Activated T-cell treated with anti-CD3 and anti-CD28 coated beads, Interleukin-2, amount 50 U/mL, for 72 hours (primary cell): ENCODE results near the gene DCAF17. TPM values are rescaled to one million over a fixed set of nuclear protein-coding genes. Genes with fewer than 3 reads are reported as not detected.

Experiments used
- ATAC-seq, 2 donors: fragments of 150-1000 bp; cut with Tn5 transposase; replicated peaks in 1 of 2; 2 replicates each; pipeline ENCODE4 v1.10.0; 2021; ENCODE audit warnings: moderate library complexity in 2 of 2, mild to moderate bottlenecking in 1 of 2
- DNase-seq, 2 donors: peaks; one replicate each; pipeline ENCODE4 v3.0.0; 2021 to 2022; ENCODE audit warnings: mixed read lengths in 1 of 2
- H3K27ac Mint-ChIP-seq: one replicate; pipeline ENCODE4 v1.8.0; 2022; ENCODE audit warnings: mild to moderate bottlenecking, moderate library complexity, mixed read lengths
- H3K27me3 Mint-ChIP-seq: one replicate; pipeline ENCODE4 v1.8.0; 2022; ENCODE audit warnings: low read depth, mixed read lengths
- H3K36me3 Mint-ChIP-seq, 2 donors: one replicate each; pipeline ENCODE4 v1.8.0; 2022; ENCODE audit warnings: mixed read lengths in 2 of 2, mild to moderate bottlenecking in 1 of 2; ENCODE audit not compliant: insufficient read depth in 2 of 2
- H3K4me1 Mint-ChIP-seq: one replicate; pipeline ENCODE4 v1.8.0; 2022; ENCODE audit warnings: low read depth, mixed read lengths
- H3K4me3 Mint-ChIP-seq, 2 donors: one replicate each; pipeline ENCODE4 v1.8.0; 2022; ENCODE audit warnings: mild to moderate bottlenecking in 2 of 2, mixed read lengths in 2 of 2, moderate library complexity in 2 of 2
- H3K9me3 Mint-ChIP-seq, 2 donors: one replicate each; pipeline ENCODE4 v1.8.0; 2022; ENCODE audit warnings: mixed read lengths in 2 of 2
- total RNA-seq, 2 donors: library from RNA; stranded (reverse); gene quantifications; one replicate each; pipeline ENCODE4 v1.2.3, GENCODE V29; 2022

Gene DCAF17
- total RNA-seq, 2 donors from 2014 or later: 21.9 to 35.1 TPM

DNA sequence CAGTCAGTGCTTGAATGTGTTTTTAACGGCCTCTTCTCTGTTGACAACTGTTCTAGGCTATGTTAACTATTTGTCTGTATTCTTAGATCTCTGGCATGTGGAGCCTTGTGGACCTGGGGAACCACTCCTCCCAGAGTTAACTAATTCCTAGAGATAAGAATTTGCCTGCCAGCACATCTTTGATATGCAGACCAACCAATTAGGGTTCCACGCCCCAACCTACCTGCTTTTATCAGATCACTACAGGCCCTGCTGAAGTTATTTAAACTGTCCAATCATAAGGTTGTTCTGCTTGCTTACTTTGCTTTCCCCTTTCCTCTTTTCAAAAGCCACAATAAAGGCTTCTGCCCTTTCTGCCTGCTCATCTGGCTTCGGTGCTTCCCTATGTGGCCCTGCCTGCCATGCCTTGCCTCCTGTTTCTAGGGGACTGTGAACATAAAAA lies 79.7 kb downstream of the DCAF17 start:
- H3K4me1 Mint-ChIP-seq: peaks cover 5% of the 10 kb centered on the region
- DNase-seq: no peak
- no peak overlapping the region for H3K27ac Mint-ChIP-seq
- H3K36me3 Mint-ChIP-seq: no peaks in the 10 kb centered on the region
- no peaks in the 10 kb centered on the region for H3K9me3 Mint-ChIP-seq
- peaks cover 2% of the 10 kb centered on the region for H3K27me3 Mint-ChIP-seq
- H3K4me3 Mint-ChIP-seq: no peak overlapping the region
- ATAC-seq: no peak

DNA sequence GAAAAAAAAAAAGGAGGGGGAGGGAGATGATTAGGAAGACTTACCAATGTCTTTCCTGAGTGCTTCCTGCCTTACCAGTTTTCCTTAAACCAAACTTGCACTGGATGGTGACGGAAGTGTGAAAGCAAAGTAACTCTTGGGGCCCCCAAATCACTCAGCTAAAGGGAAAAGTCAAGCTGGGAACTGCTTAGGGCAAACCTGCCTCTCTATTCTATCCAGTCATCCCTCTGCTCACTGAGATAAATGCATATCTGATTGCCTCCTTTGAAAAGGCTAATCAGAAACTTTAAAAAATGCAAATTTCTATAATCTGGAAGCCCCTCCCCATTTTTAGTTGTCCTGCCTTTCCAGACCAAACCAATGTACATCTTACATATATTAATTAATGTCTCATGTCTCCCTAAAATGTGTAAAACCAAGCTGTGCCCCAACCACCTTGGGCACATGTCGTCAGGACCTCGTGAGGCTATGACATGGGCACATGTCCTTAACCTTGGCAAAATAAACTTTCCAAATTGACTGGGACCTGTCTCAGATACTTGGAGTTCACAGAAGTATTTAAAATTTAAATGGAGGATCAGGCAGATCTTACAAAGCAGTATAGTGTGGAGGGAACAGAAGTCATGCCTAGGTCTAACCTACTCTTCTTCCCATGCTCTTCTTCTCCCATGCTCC lies 81.0 kb downstream of the DCAF17 start:
- DNase-seq: no peak
- Mint-ChIP-seq H3K4me1 (peaks cover under 1% of the 10 kb centered on the region), H3K9me3 (no peaks in the 10 kb centered on the region), H3K27ac (no peak overlapping the region), H3K36me3 (no peaks in the 10 kb centered on the region), H3K4me3 (no peak overlapping the region), H3K27me3 (peaks cover 15% of the 10 kb centered on the region)
- no peak for ATAC-seq

DNA sequence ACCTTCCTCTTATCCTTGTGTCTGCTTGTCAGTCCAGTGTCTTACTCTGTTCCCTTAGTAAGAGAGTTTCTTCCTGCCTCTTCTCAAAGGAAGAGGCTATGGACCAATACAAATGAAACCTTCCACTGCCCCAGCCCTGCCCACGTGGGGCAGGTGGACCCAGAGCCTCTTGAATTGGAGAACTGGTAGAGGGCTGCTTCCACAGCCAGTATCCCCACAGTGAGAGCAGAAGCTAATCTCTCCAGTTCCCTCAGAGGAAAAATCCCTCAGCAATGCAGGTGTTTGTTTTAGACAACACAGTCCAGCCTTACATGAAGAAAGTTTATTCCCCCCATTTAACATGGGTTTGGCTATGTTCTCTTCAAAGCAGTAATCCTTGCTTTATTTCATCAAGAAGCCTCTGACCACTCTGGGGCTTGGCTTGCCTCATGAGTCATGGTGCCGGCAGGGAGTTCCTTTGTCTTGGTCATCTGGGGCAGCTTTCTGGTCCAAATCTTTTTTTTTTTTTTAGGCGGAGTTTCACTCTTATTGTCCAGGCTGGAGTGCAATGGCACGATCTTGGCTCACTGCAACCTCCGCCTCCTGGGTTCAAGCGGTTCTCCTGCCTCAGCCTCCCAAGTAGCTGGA lies 81.8 kb downstream of the DCAF17 start:
- no peaks in the 10 kb centered on the region for H3K9me3 Mint-ChIP-seq
- DNase-seq (no peak), ATAC-seq (no peak)
- no peak overlapping the region for H3K4me3 Mint-ChIP-seq
- no peaks in the 10 kb centered on the region for H3K36me3 Mint-ChIP-seq
- H3K27ac Mint-ChIP-seq: no peak overlapping the region
- peaks cover 16% of the 10 kb centered on the region for H3K27me3 Mint-ChIP-seq
- no peaks in the 10 kb centered on the region for H3K4me1 Mint-ChIP-seq

DNA sequence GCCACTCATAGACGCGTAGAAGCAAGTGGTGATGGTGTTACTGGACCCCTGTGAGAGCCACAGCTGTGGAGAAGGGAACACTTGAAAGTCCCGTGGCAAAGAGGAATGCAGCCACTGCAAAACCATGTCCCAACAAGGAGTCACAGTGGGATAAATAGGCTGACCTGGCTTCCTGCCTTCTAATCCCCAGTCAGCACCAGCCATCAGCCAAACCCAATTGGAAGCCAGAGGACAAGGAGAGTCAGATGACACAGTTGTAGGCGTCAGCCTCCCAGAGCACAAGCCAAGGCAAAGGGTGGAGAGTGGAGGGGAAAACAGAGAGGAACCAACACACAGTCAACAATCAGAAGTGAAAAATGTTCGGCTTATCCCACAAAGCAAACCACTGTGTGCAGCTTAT lies 82.8 kb downstream of the DCAF17 start:
- Mint-ChIP-seq H3K4me3 (no peak overlapping the region), H3K9me3 (no peaks in the 10 kb centered on the region), H3K36me3 (no peaks in the 10 kb centered on the region), H3K27me3 (peaks cover 26% of the 10 kb centered on the region), H3K4me1 (peaks cover 3% of the 10 kb centered on the region), H3K27ac (no peak overlapping the region)
- DNase-seq: no peak
- no peak for ATAC-seq

DNA sequence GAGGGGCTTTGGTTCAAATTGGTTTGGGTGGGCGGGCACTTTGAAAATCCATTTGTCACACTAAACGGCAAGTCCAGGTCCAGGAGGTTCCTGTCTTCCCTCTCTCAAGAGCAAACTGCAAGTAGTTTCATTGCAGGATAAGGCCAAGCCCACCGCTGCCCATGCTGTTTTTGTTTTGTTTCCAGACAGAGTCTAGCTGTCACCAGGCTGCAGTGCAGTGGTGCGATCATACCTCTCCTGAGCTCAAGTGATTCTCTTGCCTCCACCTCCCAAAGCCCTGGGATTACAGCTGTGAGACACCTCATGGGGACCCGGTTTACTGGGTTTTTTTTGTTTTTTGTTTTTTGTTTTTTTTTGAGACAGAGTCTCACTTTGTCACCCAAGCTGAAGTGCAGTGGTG lies 86.4 kb downstream of the DCAF17 start:
- Mint-ChIP-seq H3K4me3 (no peak overlapping the region), H3K4me1 (peaks cover 10% of the 10 kb centered on the region), H3K27me3 (peaks cover 48% of the 10 kb centered on the region), H3K27ac (no peak overlapping the region), H3K36me3 (peaks cover 0 to 1% of the 10 kb centered on the region in 2 donors), H3K9me3 (no peaks in the 10 kb centered on the region)
- ATAC-seq: no peak
- no peak for DNase-seq

DNA sequence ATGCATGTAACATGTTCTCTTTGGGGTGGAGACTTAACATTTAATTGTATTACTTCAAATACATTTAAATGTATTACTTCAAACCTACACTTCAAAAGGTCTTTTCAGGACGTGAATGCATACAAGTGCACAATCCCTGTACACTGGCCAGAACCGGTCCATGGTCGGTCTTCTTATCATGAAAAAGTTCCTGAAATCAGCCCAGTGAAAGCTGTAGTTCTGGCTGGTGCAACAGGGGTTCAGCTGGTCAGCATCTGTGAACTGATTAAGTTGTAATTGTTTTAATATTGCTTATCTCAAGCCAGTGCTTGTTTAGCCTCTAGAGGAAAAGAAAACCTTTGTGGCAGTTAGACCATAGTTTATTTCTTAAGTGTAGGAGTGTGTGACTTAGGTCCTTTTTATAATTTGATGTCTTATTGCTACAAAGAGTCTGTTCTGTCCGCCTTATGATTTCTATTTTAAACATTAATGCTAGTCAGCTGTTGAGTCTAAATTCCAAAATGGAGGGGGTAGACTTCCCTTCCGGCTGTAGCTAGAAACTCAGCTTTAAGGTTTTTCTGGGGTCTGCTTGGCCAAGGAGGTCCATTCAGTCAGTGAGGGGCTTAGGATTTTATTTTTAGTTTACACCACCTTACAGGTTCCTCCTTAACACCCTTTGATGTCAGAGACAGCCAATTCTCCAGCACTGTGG lies 87.5 kb downstream of the DCAF17 start:
- peak overlapping the region; percentile 86 to 89 for H3K4me3 Mint-ChIP-seq
- peak overlapping the region; percentile 16 for H3K27ac Mint-ChIP-seq
- peaks cover 0 to 1% of the 10 kb centered on the region in 2 donors for H3K36me3 Mint-ChIP-seq
- DNase-seq (no peak), ATAC-seq (no peak)
- H3K4me1 Mint-ChIP-seq: peaks cover 10% of the 10 kb centered on the region
- H3K9me3 Mint-ChIP-seq: no peaks in the 10 kb centered on the region
- peaks cover 50% of the 10 kb centered on the region for H3K27me3 Mint-ChIP-seq

DNA sequence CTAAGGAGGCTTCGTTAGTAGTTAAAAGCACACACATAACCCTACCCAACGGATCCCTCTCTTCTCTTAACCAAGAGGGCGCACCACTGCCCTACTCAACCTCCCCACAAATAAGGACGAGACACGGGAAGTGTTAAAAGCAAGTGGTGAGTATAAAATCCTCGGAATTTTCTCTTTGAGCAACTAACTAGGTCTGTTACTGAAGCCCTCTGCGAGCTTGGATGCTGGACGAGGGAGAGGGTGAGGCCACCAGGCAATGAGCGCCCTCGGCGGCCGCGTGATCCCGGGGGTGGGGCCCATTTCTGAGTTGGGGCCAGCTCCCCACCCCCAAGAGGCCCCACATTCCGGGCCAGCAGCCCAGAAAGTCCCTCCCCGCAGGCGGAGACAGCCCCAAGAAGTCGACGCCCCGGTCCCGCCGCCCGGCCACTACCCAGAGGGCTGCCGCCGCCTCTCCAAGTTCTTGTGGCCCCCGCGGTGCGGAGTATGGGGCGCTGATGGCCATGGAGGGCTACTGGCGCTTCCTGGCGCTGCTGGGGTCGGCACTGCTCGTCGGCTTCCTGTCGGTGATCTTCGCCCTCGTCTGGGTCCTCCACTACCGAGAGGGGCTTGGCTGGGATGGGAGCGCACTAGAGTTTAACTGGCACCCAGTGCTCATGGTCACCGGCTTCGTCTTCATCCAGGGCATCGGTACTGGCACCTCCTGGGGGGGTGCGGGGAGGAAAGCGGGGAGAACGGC lies 88.2 kb downstream of the DCAF17 start, which contains the start of gene CYBRD1:
Gene CYBRD1 (plus strand): TSS at position 423 of the 736 bp plus-strand sequence. CDS start 72 bp downstream, at position 495.
- Mint-ChIP-seq H3K27me3 (peaks cover 50% of the 10 kb centered on the region), H3K4me1 (peaks cover 10% of the 10 kb centered on the region), H3K9me3 (no peaks in the 10 kb centered on the region), H3K4me3 (peak within 1 kb of the TSS; percentile 86 to 89), H3K36me3 (peaks cover 0 to 1% of the 10 kb centered on the region in 2 donors), H3K27ac (peak within 1 kb of the TSS; percentile 16)
- DNase-seq: peak; percentile 35 to 49
- peak; percentile 66 to 67 for ATAC-seq

DNA sequence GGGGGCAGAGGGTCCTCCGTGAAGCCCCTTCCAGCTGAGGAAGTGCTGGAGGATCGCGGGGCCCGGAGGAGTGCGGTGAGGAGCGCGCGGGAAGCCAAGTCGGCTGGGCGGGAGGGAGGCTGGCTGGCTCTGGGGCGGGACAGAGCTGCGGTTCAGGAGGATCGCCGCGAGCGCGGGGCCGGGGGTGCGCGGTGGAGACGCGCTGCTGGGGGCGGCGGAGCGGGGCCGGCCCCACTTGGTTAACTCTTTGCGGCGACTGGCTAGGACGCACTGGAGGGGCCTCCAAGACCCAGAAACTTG lies 88.7 kb downstream of the DCAF17 start:
- Mint-ChIP-seq H3K36me3 (peaks cover 0 to 1% of the 10 kb centered on the region in 2 donors), H3K27me3 (peaks cover 50% of the 10 kb centered on the region), H3K27ac (no peak overlapping the region), H3K4me1 (peaks cover 10% of the 10 kb centered on the region), H3K9me3 (no peaks in the 10 kb centered on the region), H3K4me3 (peak overlapping the region; percentile 86 to 89)
- ATAC-seq (peak; percentile 72 to 73), DNase-seq (peak; percentile 39 to 41)

DNA sequence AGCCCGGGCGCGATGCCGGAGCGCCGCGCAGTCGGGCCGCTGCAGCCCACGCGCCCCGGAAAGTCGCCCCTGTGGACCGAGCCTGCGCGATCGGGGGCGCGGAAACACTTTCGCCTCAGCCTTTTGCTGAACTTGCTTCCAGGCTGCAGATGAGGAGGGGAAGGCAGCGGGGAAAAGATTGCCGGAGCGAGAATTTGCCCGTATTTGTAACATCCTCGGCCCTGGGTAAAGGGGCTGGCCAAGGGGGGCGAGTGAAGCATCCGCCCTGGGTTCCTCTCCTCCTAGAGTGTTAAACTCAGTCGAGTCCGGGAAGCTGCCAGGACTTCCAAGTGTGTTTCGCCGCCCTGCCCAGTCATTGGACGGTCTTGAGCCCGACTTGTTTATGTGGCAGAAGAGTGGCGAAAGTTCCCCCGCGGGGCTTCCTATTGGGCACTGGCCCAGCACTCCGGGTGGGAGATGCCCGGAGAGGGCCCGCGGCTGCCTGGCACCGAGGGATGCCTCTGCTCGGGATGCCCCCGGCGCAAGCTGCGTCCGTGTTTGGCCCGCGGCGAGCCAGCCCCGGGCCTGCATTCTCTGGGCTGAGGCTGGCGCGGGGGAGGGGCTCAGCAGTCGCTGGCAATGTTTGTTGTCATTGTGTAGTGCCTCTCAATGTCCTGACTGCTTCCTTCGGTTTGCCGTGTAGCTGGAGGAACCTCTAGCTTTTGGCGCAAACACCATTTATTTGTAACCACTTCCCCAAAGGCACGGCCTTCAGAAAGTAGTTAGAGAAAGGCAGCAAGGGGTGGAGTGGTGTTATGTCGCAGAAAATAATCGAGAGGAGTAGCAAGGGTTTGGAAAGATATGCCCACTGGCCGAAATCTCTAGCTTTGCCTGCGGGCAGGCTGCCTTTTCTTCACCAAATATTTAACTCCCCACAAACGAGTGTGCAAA lies 89.3 kb downstream of the DCAF17 start:
- peaks cover 54% of the 10 kb centered on the region for H3K27me3 Mint-ChIP-seq
- DNase-seq (peak; percentile 35 to 39), ATAC-seq (peak; percentile 50 to 67)
- peak overlapping the region; percentile 86 to 89 for H3K4me3 Mint-ChIP-seq
- peaks cover 0 to 1% of the 10 kb centered on the region in 2 donors for H3K36me3 Mint-ChIP-seq
- H3K4me1 Mint-ChIP-seq: peaks cover 10% of the 10 kb centered on the region
- H3K27ac Mint-ChIP-seq: no peak overlapping the region
- no peaks in the 10 kb centered on the region for H3K9me3 Mint-ChIP-seq

DNA sequence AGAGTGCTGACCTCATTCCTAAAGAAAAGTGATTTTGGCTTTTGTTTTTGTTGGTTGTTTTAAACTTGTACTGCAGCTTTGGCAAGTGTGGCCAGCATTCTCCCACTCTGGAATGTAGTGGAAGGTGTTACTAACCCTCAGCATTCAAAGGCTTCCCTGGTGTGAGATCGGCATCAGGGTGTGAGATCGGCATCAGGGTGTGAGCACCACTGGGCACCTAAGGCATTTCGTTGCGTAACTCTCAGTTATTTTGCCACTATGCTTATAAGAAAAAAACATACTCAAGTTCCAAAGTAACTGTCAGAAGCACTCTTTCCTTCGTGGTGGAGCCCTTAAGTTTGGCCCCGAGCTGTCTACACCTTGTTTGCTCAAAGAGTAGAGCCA lies 90.0 kb downstream of the DCAF17 start:
- ATAC-seq: no peak
- no peak for DNase-seq
- H3K9me3 Mint-ChIP-seq: no peaks in the 10 kb centered on the region
- H3K4me3 Mint-ChIP-seq: peak overlapping the region; percentile 86 to 89
- peaks cover 0 to 1% of the 10 kb centered on the region in 2 donors for H3K36me3 Mint-ChIP-seq
- peaks cover 54% of the 10 kb centered on the region for H3K27me3 Mint-ChIP-seq
- no peak overlapping the region for H3K27ac Mint-ChIP-seq
- H3K4me1 Mint-ChIP-seq: peaks cover 10% of the 10 kb centered on the region

DNA sequence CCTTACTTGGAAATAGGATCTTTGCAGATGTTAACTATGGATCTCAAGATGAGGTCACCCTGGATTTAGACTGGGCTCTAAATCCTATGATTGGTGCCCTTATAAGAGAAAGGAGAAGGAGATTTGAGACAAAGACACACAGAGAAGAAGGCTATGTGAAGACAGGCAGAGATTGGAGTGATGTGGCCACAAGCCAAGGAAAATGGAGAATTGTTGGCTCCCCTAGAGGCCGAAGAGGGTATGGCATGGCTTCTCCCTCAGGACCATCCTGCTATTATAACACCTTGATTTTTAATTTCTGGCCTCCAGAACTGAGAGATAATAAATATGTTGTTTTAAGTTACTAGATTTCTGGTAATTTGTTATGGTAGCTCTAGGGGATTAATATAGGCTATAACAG lies 95.9 kb downstream of the DCAF17 start:
- H3K4me3 Mint-ChIP-seq: no peak overlapping the region
- ATAC-seq (no peak), DNase-seq (peak in 1 of 2 donors; percentile 9)
- no peak overlapping the region for H3K27ac Mint-ChIP-seq
- peaks cover 3 to 4% of the 10 kb centered on the region in 2 donors for H3K9me3 Mint-ChIP-seq
- H3K4me1 Mint-ChIP-seq: no peaks in the 10 kb centered on the region
- peaks cover 35% of the 10 kb centered on the region for H3K27me3 Mint-ChIP-seq
- peaks cover 0 to 3% of the 10 kb centered on the region in 2 donors for H3K36me3 Mint-ChIP-seq

DNA sequence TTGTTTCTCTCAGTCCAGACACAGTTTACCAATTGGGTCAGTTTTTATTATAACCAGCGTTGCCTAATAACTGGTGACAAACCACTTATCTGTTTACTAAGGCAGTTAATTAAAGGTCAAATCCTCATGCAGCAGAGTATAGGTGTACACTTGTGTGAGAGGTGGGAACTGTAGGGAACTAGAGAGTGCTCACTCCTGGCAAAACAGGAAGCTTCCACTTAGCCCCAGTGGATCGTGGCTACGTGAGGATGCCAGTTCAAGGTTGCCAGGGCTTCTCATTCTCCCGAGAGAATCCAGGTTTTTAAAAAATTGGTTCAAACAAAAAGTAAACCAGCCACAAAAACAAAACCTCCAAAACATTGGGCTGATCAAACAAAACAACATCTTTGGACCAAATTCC lies 96.4 kb downstream of the DCAF17 start:
- Mint-ChIP-seq H3K4me1 (no peaks in the 10 kb centered on the region), H3K36me3 (peaks cover 0 to 3% of the 10 kb centered on the region in 2 donors), H3K27ac (no peak overlapping the region), H3K4me3 (no peak overlapping the region), H3K27me3 (peaks cover 34% of the 10 kb centered on the region), H3K9me3 (peaks cover 3 to 4% of the 10 kb centered on the region in 2 donors)
- no peak for ATAC-seq
- no peak for DNase-seq
